ENCODE data around the gene HIGD2A. TPM values are rescaled to one million over a fixed set of nuclear protein-coding genes. Genes with fewer than 3 reads are reported as not detected.
A peak's percentile ranks its signal among the peaks of the same experiment; 100 is the strongest.

Gene HIGD2A
- total RNA-seq, 1 experiment from 2014 or later: 133 TPM

DNA sequence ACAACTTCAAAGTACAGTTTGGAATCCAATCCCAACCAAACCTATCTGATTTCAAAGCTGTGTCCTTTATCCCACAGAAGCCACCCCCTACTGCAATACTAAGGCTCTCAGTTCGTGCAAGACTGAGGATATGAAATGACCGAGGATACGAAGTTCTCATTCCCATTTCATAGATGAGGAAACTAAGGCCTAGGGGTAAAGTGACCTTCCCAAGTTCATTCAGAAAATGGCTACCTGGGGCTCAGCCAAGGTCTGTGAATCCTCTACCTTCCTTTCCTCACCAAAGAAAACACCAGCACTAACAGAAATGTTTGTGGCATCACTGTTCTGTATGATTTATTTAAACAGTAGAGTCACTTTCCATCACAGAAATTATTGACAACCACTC lies 32.4 kb upstream of the HIGD2A start:
- Histone ChIP-seq H3K9me3 (ENCODE audit: insufficient read depth, low read depth) (no peaks in the 10 kb centered on the region), H2AFZ (no peak overlapping the region), H3K9me2 (ENCODE audit: insufficient read depth) (no peaks in the 10 kb centered on the region), H3K4me2 (no peak overlapping the region), H3K79me2 (ENCODE audit: low read depth) (peaks cover 40% of the 10 kb centered on the region), H3K4me1 (replicated peaks; ENCODE audit: insufficient read depth) (peaks cover 6% of the 10 kb centered on the region; the same call in 1 of the 2 replicates), H3F3A (ENCODE audit: insufficient read depth, low read depth) (no peaks in the 10 kb centered on the region; the same call in 1 of the 2 replicates), H4K20me1 (ENCODE audit: insufficient read depth) (peaks cover 34% of the 10 kb centered on the region), H3K4me3 (no peak overlapping the region), H3K36me3 (ENCODE audit: low read depth) (peaks cover 14% of the 10 kb centered on the region; the same call in 1 of the 2 replicates), H3K27ac (no peak overlapping the region), H3K27me3 (ENCODE audit: insufficient read depth, low read depth) (no peaks in the 10 kb centered on the region)
- no peak for DNase-seq
- POLR2A ChIA-PET (ENCODE audit: unreplicated experiment): no interaction called here
- TF ChIP-seq, protein P1, sequence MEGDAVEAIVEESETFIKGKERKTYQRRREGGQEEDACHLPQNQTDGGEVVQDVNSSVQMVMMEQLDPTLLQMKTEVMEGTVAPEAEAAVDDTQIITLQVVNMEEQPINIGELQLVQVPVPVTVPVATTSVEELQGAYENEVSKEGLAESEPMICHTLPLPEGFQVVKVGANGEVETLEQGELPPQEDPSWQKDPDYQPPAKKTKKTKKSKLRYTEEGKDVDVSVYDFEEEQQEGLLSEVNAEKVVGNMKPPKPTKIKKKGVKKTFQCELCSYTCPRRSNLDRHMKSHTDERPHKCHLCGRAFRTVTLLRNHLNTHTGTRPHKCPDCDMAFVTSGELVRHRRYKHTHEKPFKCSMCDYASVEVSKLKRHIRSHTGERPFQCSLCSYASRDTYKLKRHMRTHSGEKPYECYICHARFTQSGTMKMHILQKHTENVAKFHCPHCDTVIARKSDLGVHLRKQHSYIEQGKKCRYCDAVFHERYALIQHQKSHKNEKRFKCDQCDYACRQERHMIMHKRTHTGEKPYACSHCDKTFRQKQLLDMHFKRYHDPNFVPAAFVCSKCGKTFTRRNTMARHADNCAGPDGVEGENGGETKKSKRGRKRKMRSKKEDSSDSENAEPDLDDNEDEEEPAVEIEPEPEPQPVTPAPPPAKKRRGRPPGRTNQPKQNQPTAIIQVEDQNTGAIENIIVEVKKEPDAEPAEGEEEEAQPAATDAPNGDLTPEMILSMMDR (conservative IDR thresholded peaks at IDR 0.05): no peak
- TF ChIP-seq EZH2 (IDR thresholded peaks at IDR 0.05; ENCODE audit: low read depth): no peak
- CTCF ChIA-PET: no interaction called here
- BruUV-seq (replicated peaks): no TSS peak
- intact Hi-C loops (cut with micrococcal nuclease; ENCODE audit: unreplicated experiment): no loop called here

DNA sequence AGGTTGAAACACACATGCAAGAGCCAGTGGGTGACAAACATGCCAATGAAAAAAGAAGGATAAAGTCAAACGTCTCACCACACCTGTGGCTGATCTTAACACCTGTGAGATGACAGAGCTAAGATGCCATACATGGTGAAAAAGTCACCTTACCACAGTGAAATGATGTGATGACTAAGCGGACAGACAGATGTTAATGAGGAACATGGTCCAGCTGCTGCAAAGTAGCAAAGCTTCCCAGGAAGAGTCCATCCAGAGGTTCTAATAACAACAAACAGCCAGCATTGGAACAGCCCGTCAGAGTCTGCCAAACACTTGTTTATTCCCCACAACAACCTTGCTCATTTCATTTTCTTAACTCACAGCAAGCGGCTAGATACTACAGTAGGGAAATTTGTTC lies 28.9 kb upstream of the HIGD2A start:
- Histone ChIP-seq H3K4me2 (peak overlapping the region; percentile 85), H3K9me2 (ENCODE audit: insufficient read depth) (no peaks in the 10 kb centered on the region), H3F3A (ENCODE audit: insufficient read depth, low read depth) (no peaks in the 10 kb centered on the region), H2AFZ (no peak overlapping the region), H3K36me3 (ENCODE audit: low read depth) (peaks cover 4% of the 10 kb centered on the region; the same call in 1 of the 2 replicates), H3K4me3 (no peak overlapping the region), H3K27me3 (ENCODE audit: insufficient read depth, low read depth) (no peaks in the 10 kb centered on the region), H4K20me1 (ENCODE audit: insufficient read depth) (peaks cover 22% of the 10 kb centered on the region), H3K4me1 (replicated peaks; ENCODE audit: insufficient read depth) (peaks cover 6% of the 10 kb centered on the region; the same call in 1 of the 2 replicates), H3K27ac (no peak overlapping the region), H3K9me3 (ENCODE audit: insufficient read depth, low read depth) (no peaks in the 10 kb centered on the region), H3K79me2 (ENCODE audit: low read depth) (peaks cover 42% of the 10 kb centered on the region)
- no peak for TF ChIP-seq EZH2 (IDR thresholded peaks at IDR 0.05; ENCODE audit: low read depth)
- TF ChIP-seq, protein P1 (conservative IDR thresholded peaks at IDR 0.05): no peak
- BruUV-seq (replicated peaks): no TSS peak
- POLR2A ChIA-PET (ENCODE audit: unreplicated experiment): no interaction called here
- intact Hi-C loops (cut with micrococcal nuclease; ENCODE audit: unreplicated experiment): no loop called here
- no peak for DNase-seq
- CTCF ChIA-PET: interaction anchor here (0.6 kb wide), 1 partner anchor 104 kb away, joined by 11 read pairs; no protein-coding TSS in a partner anchor

DNA sequence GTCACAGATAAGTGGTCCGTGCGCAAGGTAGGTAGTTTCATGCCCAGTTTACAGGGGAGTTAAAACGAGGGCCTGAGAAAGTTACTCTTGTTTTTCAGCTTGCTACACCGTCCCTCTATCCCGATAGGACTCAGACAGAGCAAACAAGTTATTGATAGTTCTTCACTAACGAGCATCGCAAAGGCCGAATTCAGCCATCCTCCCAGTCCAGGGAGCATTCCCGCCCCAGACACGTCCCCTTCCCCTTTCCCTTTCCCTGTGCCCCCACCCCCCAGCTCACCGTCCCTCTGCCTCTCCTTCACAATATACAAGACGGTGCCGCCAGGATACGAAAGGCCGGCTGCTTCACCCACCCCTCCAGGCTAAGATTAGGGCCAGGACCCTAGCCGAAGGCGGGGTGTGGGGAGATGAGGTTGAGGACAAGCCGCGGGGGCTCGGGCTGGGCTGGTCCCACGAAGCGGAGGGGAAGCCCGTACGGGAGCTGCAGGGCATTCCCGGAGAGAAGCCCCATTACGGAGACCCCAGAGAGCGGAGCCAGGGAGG lies 27.6 kb upstream of the HIGD2A start:
- Histone ChIP-seq H3K36me3 (ENCODE audit: low read depth) (peaks cover 4% of the 10 kb centered on the region; the same call in 1 of the 2 replicates), H3K4me2 (peak overlapping the region; percentile 85), H3K4me3 (peak overlapping the region; percentile 99), H3K9me2 (ENCODE audit: insufficient read depth) (no peaks in the 10 kb centered on the region), H3F3A (ENCODE audit: insufficient read depth, low read depth) (no peaks in the 10 kb centered on the region), H3K27ac (0 out of 2 replicates have a peak overlapping the region, but pooled peaks have one; percentile 15), H3K9me3 (ENCODE audit: insufficient read depth, low read depth) (no peaks in the 10 kb centered on the region), H3K4me1 (replicated peaks; ENCODE audit: insufficient read depth) (peaks cover 6% of the 10 kb centered on the region; the same call in 1 of the 2 replicates), H4K20me1 (ENCODE audit: insufficient read depth) (peaks cover 9% of the 10 kb centered on the region), H2AFZ (peak overlapping the region; percentile 100), H3K79me2 (ENCODE audit: low read depth) (peaks cover 41% of the 10 kb centered on the region), H3K27me3 (ENCODE audit: insufficient read depth, low read depth) (no peaks in the 10 kb centered on the region)
- intact Hi-C loops (cut with micrococcal nuclease; ENCODE audit: unreplicated experiment): loop anchor here (1.0 kb wide), 1 partner anchor 27 kb away; the partner anchor contains the start of genes HIGD2A and NOP16
- BruUV-seq (replicated peaks): TSS peak; percentile 68
- DNase-seq: no peak
- TF ChIP-seq, protein P1 (conservative IDR thresholded peaks at IDR 0.05): no peak
- TF ChIP-seq EZH2 (IDR thresholded peaks at IDR 0.05; ENCODE audit: low read depth): no peak
- CTCF ChIA-PET: interaction anchor here (0.6 kb wide), 1 partner anchor 183 kb away, joined by 10 read pairs; no protein-coding TSS in a partner anchor
- POLR2A ChIA-PET (ENCODE audit: unreplicated experiment): interaction anchor here (0.5 to 0.8 kb wide), 3 partner anchors 31 to 684 kb away, joined by 3 to 8 read pairs (median 4); no protein-coding TSS in a partner anchor
